ENCODE measurements around the gene APPL2. TPM values are rescaled to one million over a fixed set of nuclear protein-coding genes. Genes with fewer than 3 reads are reported as not detected.

APPL2 gene
- total RNA-seq, 1 experiment from 2014 or later = 42.2 TPM

DNA sequence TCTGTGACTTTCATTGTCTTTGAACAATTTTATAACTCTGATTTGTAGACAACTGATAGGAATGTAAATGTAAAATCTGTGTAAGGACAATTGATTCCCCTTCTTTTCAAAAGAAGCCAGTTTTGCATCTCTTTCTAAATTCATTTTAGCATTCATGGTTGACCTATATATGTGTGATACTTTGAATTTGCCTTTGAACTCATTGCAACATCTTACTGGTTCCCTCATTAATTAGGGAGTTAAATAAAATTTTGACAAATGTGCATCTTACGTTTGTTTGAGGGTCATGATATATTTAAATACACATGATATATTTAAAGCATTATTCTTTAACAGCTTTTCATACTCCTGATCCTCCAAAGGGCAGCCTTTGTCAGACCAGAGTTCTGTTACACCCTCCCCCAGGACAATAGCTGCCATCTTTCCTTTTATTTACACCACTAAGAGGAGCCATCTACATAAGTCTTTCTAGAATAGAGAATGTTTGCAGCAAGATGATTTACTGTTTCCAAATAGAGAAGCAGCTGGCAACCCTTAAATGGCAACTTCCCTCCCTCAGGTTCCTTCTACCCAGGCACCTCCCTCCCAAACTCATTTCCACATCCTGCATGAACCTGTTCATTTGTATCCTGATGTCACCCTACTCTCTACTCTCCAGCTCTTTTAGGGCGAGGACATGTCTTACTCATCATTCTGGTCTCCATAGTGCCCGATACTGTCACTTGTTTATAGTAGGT lies 40.2 kb upstream of the APPL2 start:
- Histone ChIP-seq H3K4me3 (ENCODE audit: low read length) (no peak overlapping the region), H3K9ac (ENCODE audit: low read length) (no peak overlapping the region), H3K27ac (ENCODE audit: low read length) (no peak overlapping the region), H3K36me3 (ENCODE audit: low read depth, low read length) (no peaks in the 10 kb centered on the region), H3F3A (ENCODE audit: low read length, unreplicated experiment) (no peaks in the 10 kb centered on the region), H2AFZ (ENCODE audit: low read length) (no peak overlapping the region), H3K27me3 (ENCODE audit: low read length) (no peaks in the 10 kb centered on the region), H3K9me2 (replicated peaks; ENCODE audit: low read length) (no peaks in the 10 kb centered on the region), H3K9me3 (ENCODE audit: low read length) (no peaks in the 10 kb centered on the region), H3K4me2 (ENCODE audit: low read length) (no peak overlapping the region), H3K79me2 (ENCODE audit: low read length) (no peaks in the 10 kb centered on the region), H3K4me1 (ENCODE audit: insufficient read depth, low read length) (peaks cover 5% of the 10 kb centered on the region), H4K20me1 (ENCODE audit: low read length) (no peaks in the 10 kb centered on the region)
- ChIA-PET POLR2A (ENCODE audit: unreplicated experiment) (no interaction called here), CTCF (no interaction called here)
- intact Hi-C loops (cut with micrococcal nuclease) = no loop called here
- peak; percentile 27 for ATAC-seq
- BruUV-seq (replicated peaks) = no TSS peak
- TF ChIP-seq, protein P1, sequence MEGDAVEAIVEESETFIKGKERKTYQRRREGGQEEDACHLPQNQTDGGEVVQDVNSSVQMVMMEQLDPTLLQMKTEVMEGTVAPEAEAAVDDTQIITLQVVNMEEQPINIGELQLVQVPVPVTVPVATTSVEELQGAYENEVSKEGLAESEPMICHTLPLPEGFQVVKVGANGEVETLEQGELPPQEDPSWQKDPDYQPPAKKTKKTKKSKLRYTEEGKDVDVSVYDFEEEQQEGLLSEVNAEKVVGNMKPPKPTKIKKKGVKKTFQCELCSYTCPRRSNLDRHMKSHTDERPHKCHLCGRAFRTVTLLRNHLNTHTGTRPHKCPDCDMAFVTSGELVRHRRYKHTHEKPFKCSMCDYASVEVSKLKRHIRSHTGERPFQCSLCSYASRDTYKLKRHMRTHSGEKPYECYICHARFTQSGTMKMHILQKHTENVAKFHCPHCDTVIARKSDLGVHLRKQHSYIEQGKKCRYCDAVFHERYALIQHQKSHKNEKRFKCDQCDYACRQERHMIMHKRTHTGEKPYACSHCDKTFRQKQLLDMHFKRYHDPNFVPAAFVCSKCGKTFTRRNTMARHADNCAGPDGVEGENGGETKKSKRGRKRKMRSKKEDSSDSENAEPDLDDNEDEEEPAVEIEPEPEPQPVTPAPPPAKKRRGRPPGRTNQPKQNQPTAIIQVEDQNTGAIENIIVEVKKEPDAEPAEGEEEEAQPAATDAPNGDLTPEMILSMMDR (conservative IDR thresholded peaks at IDR 0.05; ENCODE audit: low read depth, low read length) = no peak
- TF ChIP-seq EZH2 (IDR thresholded peaks at IDR 0.05; ENCODE audit: low read length, unreplicated experiment) = no peak
- no peak for TF ChIP-seq EZH2phosphoT487 (IDR thresholded peaks at IDR 0.05; ENCODE audit: borderline replicate concordance, low read length)
- peak; percentile 21 for DNase-seq

DNA sequence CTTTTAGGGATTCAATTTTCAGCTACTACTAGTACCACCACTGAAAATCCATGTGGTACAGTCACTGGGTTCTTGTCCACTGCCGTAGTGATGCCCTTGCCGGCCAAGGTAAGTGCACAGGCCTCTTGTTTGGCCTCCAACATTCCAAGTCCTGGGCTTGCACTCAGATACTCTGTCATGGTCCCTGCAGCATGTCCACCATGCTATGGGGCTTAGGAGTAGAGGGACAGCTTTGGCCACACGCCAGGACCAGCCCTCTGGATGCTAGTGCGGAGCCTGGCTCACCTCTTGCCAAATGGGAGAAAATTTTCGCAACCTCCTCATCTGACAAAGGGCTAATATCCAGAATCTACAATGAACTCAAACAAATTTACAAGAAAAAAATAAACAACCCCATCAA lies 38.6 kb upstream of the APPL2 start:
- no peak overlapping the region for H3K27ac ChIP-seq (ENCODE audit: low read length)
- H4K20me1 ChIP-seq (ENCODE audit: low read length) = no peaks in the 10 kb centered on the region
- TF ChIP-seq EZH2 (IDR thresholded peaks at IDR 0.05; ENCODE audit: low read length, unreplicated experiment) = no peak
- TF ChIP-seq EZH2phosphoT487 (IDR thresholded peaks at IDR 0.05; ENCODE audit: borderline replicate concordance, low read length) = no peak
- TF ChIP-seq, protein P1 (conservative IDR thresholded peaks at IDR 0.05; ENCODE audit: low read depth, low read length) = no peak
- no peak overlapping the region for H3K4me3 ChIP-seq (ENCODE audit: low read length)
- DNase-seq = no peak
- ChIA-PET CTCF (no interaction called here), POLR2A (ENCODE audit: unreplicated experiment) (no interaction called here)
- H3K4me2 ChIP-seq (ENCODE audit: low read length) = no peak overlapping the region
- no peaks in the 10 kb centered on the region for H3K27me3 ChIP-seq (ENCODE audit: low read length)
- H3K4me1 ChIP-seq (ENCODE audit: insufficient read depth, low read length) = no peaks in the 10 kb centered on the region
- BruUV-seq (replicated peaks) = no TSS peak
- ATAC-seq = no peak
- no peak overlapping the region for H2AFZ ChIP-seq (ENCODE audit: low read length)
- no peaks in the 10 kb centered on the region for H3F3A ChIP-seq (ENCODE audit: low read length, unreplicated experiment)
- no peaks in the 10 kb centered on the region for H3K36me3 ChIP-seq (ENCODE audit: low read depth, low read length)
- H3K9me3 ChIP-seq (ENCODE audit: low read length) = no peaks in the 10 kb centered on the region
- H3K79me2 ChIP-seq (ENCODE audit: low read length) = no peaks in the 10 kb centered on the region
- intact Hi-C loops (cut with micrococcal nuclease) = no loop called here
- H3K9me2 ChIP-seq (replicated peaks; ENCODE audit: low read length) = no peaks in the 10 kb centered on the region
- H3K9ac ChIP-seq (ENCODE audit: low read length) = no peak overlapping the region

DNA sequence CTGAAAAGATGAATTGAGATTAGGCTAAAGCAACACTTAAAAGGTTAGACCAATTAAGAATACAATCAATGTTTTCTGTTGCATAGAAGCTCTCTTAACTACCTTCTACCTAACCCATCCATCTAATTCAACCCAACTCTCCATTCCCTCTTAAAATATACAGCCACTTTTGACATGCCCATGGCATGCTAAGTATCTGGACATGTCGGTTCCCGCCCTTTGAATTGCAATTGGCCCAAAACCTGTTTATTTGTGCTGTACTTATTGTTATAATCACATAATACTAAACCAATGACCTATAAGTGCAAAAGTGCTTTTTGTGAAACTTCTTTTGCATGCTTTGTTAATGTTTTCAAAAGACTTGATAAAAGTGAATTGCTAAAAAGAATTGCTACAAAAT lies 37.6 kb upstream of the APPL2 start:
- DNase-seq (no peak), ATAC-seq (no peak)
- Histone ChIP-seq H2AFZ (ENCODE audit: low read length) (no peak overlapping the region), H3F3A (ENCODE audit: low read length, unreplicated experiment) (no peaks in the 10 kb centered on the region), H3K9me2 (replicated peaks; ENCODE audit: low read length) (no peaks in the 10 kb centered on the region), H3K9ac (ENCODE audit: low read length) (no peak overlapping the region), H3K4me3 (ENCODE audit: low read length) (no peak overlapping the region), H3K27me3 (ENCODE audit: low read length) (no peaks in the 10 kb centered on the region), H3K4me2 (ENCODE audit: low read length) (no peak overlapping the region), H3K9me3 (ENCODE audit: low read length) (no peaks in the 10 kb centered on the region), H4K20me1 (ENCODE audit: low read length) (no peaks in the 10 kb centered on the region), H3K4me1 (ENCODE audit: insufficient read depth, low read length) (no peaks in the 10 kb centered on the region), H3K79me2 (ENCODE audit: low read length) (no peaks in the 10 kb centered on the region), H3K27ac (ENCODE audit: low read length) (no peak overlapping the region), H3K36me3 (ENCODE audit: low read depth, low read length) (no peaks in the 10 kb centered on the region)
- no peak for TF ChIP-seq EZH2phosphoT487 (IDR thresholded peaks at IDR 0.05; ENCODE audit: borderline replicate concordance, low read length)
- TF ChIP-seq, protein P1 (conservative IDR thresholded peaks at IDR 0.05; ENCODE audit: low read depth, low read length) = no peak
- intact Hi-C loops (cut with micrococcal nuclease) = no loop called here
- ChIA-PET POLR2A (ENCODE audit: unreplicated experiment) (no interaction called here), CTCF (no interaction called here)
- BruUV-seq (replicated peaks) = no TSS peak
